NCI-H748 (cell line): Measurements from ENCODE around the gene ASPG.

ENCODE experiments used
- DNase-seq: peaks from one replicate; lab custom pipeline; 2025; ENCODE audit not compliant: unreplicated experiment; lab: John Stamatoyannopoulos, UW

ASPG gene

GRCh38 chr14:104092931-104093365, 7.4 kb downstream of the ASPG start:
- DNase-seq, result no peak

GRCh38 chr14:104093366-104094055, 8.0 kb downstream of the ASPG start:
- DNase-seq, result no peak

GRCh38 chr14:104094056-104094708, 8.7 kb downstream of the ASPG start:
- no peak for DNase-seq

- peak; percentile 71 for DNase-seq
Observed at GRCh38 chr14:104094709-104095425, 9.4 kb downstream of the ASPG start.

GRCh38 chr14:104095426-104096310, 10.2 kb downstream of the ASPG start:
- no peak for DNase-seq

GRCh38 chr14:104096318-104096717, 10.8 kb downstream of the ASPG start:
- DNase-seq, result no peak

GRCh38 chr14:104096751-104097700, 11.5 kb downstream of the ASPG start:
- peak; percentile 31 for DNase-seq

GRCh38 chr14:104098272-104099095, 13.0 kb downstream of the ASPG start:
- no peak for DNase-seq

GRCh38 chr14:104099096-104100041, 13.9 kb downstream of the ASPG start:
- no peak for DNase-seq

- no peak for DNase-seq
Observed at GRCh38 chr14:104100171-104101085, 14.9 kb downstream of the ASPG start.

- DNase-seq, result no peak
Observed at GRCh38 chr14:104101086-104101621, 15.7 kb downstream of the ASPG start.

- DNase-seq, result no peak
Observed at GRCh38 chr14:104101651-104102281, 16.3 kb downstream of the ASPG start.

GRCh38 chr14:104102282-104102914, 16.9 kb downstream of the ASPG start:
- DNase-seq, result no peak

GRCh38 chr14:104103061-104103445, 17.6 kb downstream of the ASPG start:
- DNase-seq, result no peak

GRCh38 chr14:104103446-104104075, 18.1 kb downstream of the ASPG start:
- no peak for DNase-seq
